Measurements from ENCODE around the gene SMC6. TPM values are rescaled to one million over a fixed set of nuclear protein-coding genes. Genes with fewer than 3 reads are reported as not detected.

The SMC6 gene
- total and polyA plus RNA-seq, 3 donors from 2014 or later = 21.7 to 79.0 (median 73.8) TPM

- Histone ChIP-seq H3K36me3 (ENCODE audit: low read depth, missing control alignments) (no peaks in the 10 kb centered on the region), H3K27ac (peak overlapping the region in 1 of 2 donors; percentile 44), H3K27me3 (no peaks in the 10 kb centered on the region), H3K9me3 (no peaks in the 10 kb centered on the region), H3K4me1 (no peaks in the 10 kb centered on the region), H3K4me3 (no peak overlapping the region)
- DNase-seq = no peak
- TF ChIP-seq CTCF (IDR thresholded peaks at IDR 0.05) (no peak), POLR2A (IDR thresholded peaks at IDR 0.05) (no peak)
- intact Hi-C loops (cut with DNase I; ENCODE audit: low total_unique reads) = no loop called here
- WGBS, 2 donors = 70 to 77% methylated on average over 9 of the region's 9 CpGs
Measured at GRCh38 chr2:17710547-17711248, 42.9 kb downstream of the SMC6 start.

GRCh38 chr2:17709897-17710296 is 43.7 kb downstream of the SMC6 start:
- TF ChIP-seq CTCF (IDR thresholded peaks at IDR 0.05) (no peak), POLR2A (IDR thresholded peaks at IDR 0.05) (no peak)
- Histone ChIP-seq H3K4me1 (no peaks in the 10 kb centered on the region), H3K27ac (no peak overlapping the region), H3K9me3 (no peaks in the 10 kb centered on the region), H3K27me3 (no peaks in the 10 kb centered on the region), H3K4me3 (no peak overlapping the region), H3K36me3 (ENCODE audit: low read depth, missing control alignments) (no peaks in the 10 kb centered on the region)
- DNase-seq = no peak
- intact Hi-C loops (cut with DNase I; ENCODE audit: low total_unique reads) = no loop called here
- 38 to 65% methylated on average over 2 of the region's 2 CpGs for WGBS, 2 donors

- no peaks in the 10 kb centered on the region for H3K36me3 ChIP-seq (ENCODE audit: low read depth, missing control alignments)
- intact Hi-C loops (cut with DNase I; ENCODE audit: low total_unique reads) = no loop called here
- no peak overlapping the region for H3K27ac ChIP-seq
- no peak overlapping the region for H3K4me3 ChIP-seq
- no peaks in the 10 kb centered on the region for H3K9me3 ChIP-seq
- H3K4me1 ChIP-seq = no peaks in the 10 kb centered on the region
- WGBS, 2 donors = 85 to 100% methylated on average over 1 of the region's 1 CpG
- TF ChIP-seq CTCF (IDR thresholded peaks at IDR 0.05) (no peak), POLR2A (IDR thresholded peaks at IDR 0.05) (no peak)
- H3K27me3 ChIP-seq = no peaks in the 10 kb centered on the region
- no peak for DNase-seq
Measured at GRCh38 chr2:17708501-17708900, 45.1 kb downstream of the SMC6 start.

GRCh38 chr2:17706845-17707244 is 46.8 kb downstream of the SMC6 start:
- Histone ChIP-seq H3K4me1 (no peaks in the 10 kb centered on the region), H3K36me3 (ENCODE audit: low read depth, missing control alignments) (no peaks in the 10 kb centered on the region), H3K27ac (no peak overlapping the region), H3K27me3 (no peaks in the 10 kb centered on the region), H3K4me3 (no peak overlapping the region), H3K9me3 (no peaks in the 10 kb centered on the region)
- TF ChIP-seq POLR2A (IDR thresholded peaks at IDR 0.05) = no peak
- TF ChIP-seq CTCF (IDR thresholded peaks at IDR 0.05) = no peak
- DNase-seq = no peak
- intact Hi-C loops (cut with DNase I; ENCODE audit: low total_unique reads) = no loop called here
- WGBS, 2 donors = 72% methylated on average over 4 of the region's 4 CpGs

- Histone ChIP-seq H3K36me3 (ENCODE audit: low read depth, missing control alignments) (no peaks in the 10 kb centered on the region), H3K27me3 (no peaks in the 10 kb centered on the region)
Measured at GRCh38 chr2:17690776-17691175, 62.8 kb downstream of the SMC6 start.

More at GRCh38 chr2:17690776-17691175, 62.8 kb downstream of the SMC6 start:
- Histone ChIP-seq H3K27ac (no peak overlapping the region), H3K4me3 (no peak overlapping the region), H3K9me3 (no peaks in the 10 kb centered on the region), H3K4me1 (no peaks in the 10 kb centered on the region)
- intact Hi-C loops (cut with DNase I; ENCODE audit: low total_unique reads) = no loop called here
- TF ChIP-seq POLR2A (IDR thresholded peaks at IDR 0.05) (no peak), CTCF (IDR thresholded peaks at IDR 0.05) (no peak)
- 92 to 94% methylated on average over 7 of the region's 7 CpGs for WGBS, 2 donors
- DNase-seq = no peak
